B cell (primary cell): ENCODE measurements around the gene SLC25A5. TPM values are rescaled to one million over a fixed set of nuclear protein-coding genes. Genes with fewer than 3 reads are reported as not detected.

Experiments
- ATAC-seq: fragments of 200-7000 bp; cut with Tn5 transposase; one replicate; pipeline ENCODE4 v1.10.0; 2021; ENCODE audit warnings: low read depth, mild to moderate bottlenecking, moderate number of reproducible peaks, moderate library complexity
- CTCF ChIA-PET: fragments of 350-600 bp; sonication (Branson Sonifier 250); formaldehyde crosslinking; loops from one replicate; lab custom pipeline; 2021; ENCODE audit warnings: antibody characterized with exemption, inconsistent platforms; lab: Charles Lee
- POLR2A ChIA-PET: fragments of 350-600 bp; sonication (Branson Sonifier 250); formaldehyde crosslinking; loops from one replicate; lab custom pipeline; 2021; ENCODE audit warnings: antibody characterized with exemption; lab: Charles Lee
- DNase-seq: peaks from one replicate; pipeline ENCODE4 v3.0.0; 2013
- H2AFZ ChIP-seq: 2 replicates; pipeline ENCODE4 v1.6.1; 2012; ENCODE audit warnings: mild to moderate bottlenecking, low read depth, low read length; ENCODE audit not compliant: insufficient read depth, poor library complexity, severe bottlenecking
- H3K27ac ChIP-seq, 2 donors: 1 replicate in 1 of 2; 2 replicates in 1 of 2; pipeline ENCODE4 v1.5.1; 2012 to 2013; ENCODE audit warnings: low read length in 2 of 2, mild to moderate bottlenecking in 2 of 2, moderate library complexity in 1 of 2
- H3K27me3 ChIP-seq, 4 experiments: fragments of 200-600 bp in 1 of 4; sonication (generic) in 1 of 4; replicated peaks in 1 of 4; 1 replicate in 2 of 4; 2 replicates in 2 of 4; pipeline versions ENCODE4 v1.6.1 to v1.7.0; 2013 to 2016; ENCODE audit warnings: low read length in 3 of 4, mild to moderate bottlenecking in 2 of 4, mixed read lengths in 1 of 4, moderate library complexity in 1 of 4; ENCODE audit not compliant: insufficient read depth in 4 of 4, control insufficient read depth in 3 of 4; ENCODE audit errors: control extremely low read depth in 1 of 4
- H3K36me3 ChIP-seq, 2 experiments: replicated peaks in 1 of 2; 1 replicate in 1 of 2; 2 replicates in 1 of 2; pipeline versions ENCODE4 v1.6.1 to v1.7.1; 2013; ENCODE audit warnings: low read length in 1 of 2; ENCODE audit not compliant: insufficient read depth in 2 of 2, control insufficient read depth in 1 of 2; ENCODE audit errors: control extremely low read depth in 1 of 2, extremely low read depth in 1 of 2
- H3K4me1 ChIP-seq, 2 donors: fragments of 200-600 bp in 1 of 2; sonication (generic) in 1 of 2; 1 replicate in 1 of 2; 2 replicates in 1 of 2; pipeline versions ENCODE4 v1.5.1 to v1.6.1; 2013 to 2017; ENCODE audit warnings: low read length in 2 of 2; ENCODE audit not compliant: control insufficient read depth in 2 of 2, insufficient read depth in 2 of 2
- H3K4me2 ChIP-seq: replicated peaks from 2 replicates; pipeline ENCODE3; 2012; ENCODE audit warnings: mild to moderate bottlenecking, low read depth, low read length; ENCODE audit not compliant: poor library complexity, severe bottlenecking
- H3K4me3 ChIP-seq, 5 experiments: fragments of 200-600 bp in 1 of 5; sonication (generic) in 1 of 5; 1 replicate in 3 of 5; 2 replicates in 2 of 5; pipeline versions ENCODE4 v1.5.1 to v1.7.0; 2011 to 2016; ENCODE audit warnings: low read length in 4 of 5, mild to moderate bottlenecking in 4 of 5, low read depth in 2 of 5, control low read depth in 1 of 5, moderate library complexity in 1 of 5; ENCODE audit not compliant: insufficient read depth in 1 of 5; ENCODE audit errors: control extremely low read depth in 1 of 5, extremely low read depth in 1 of 5
- H3K79me2 ChIP-seq: fragments of 200-600 bp; sonication (generic); one replicate; pipeline ENCODE4 v1.6.0; 2016; ENCODE audit warnings: low read length; ENCODE audit not compliant: control insufficient read depth, insufficient read depth
- H3K9ac ChIP-seq: fragments of 200-600 bp; sonication (generic); 2 replicates; pipeline ENCODE4 v1.6.1; 2017; ENCODE audit warnings: mild to moderate bottlenecking, low read length, moderate library complexity
- H3K9me3 ChIP-seq, 3 donors: one replicate each; pipeline versions ENCODE4 v1.6.1 to v1.7.1; 2013; ENCODE audit warnings: low read length in 2 of 3; ENCODE audit not compliant: control insufficient read depth in 2 of 3, insufficient read depth in 1 of 3; ENCODE audit errors: control extremely low read depth in 1 of 3
- H4K20me1 ChIP-seq: 2 replicates; pipeline ENCODE4 v1.6.0; 2012; ENCODE audit warnings: mild to moderate bottlenecking, low read length; ENCODE audit not compliant: insufficient read depth, control insufficient read depth, poor library complexity, severe bottlenecking
- H3K27ac Mint-ChIP-seq: one replicate; pipeline ENCODE4 v1.8.0; 2021; ENCODE audit warnings: mixed read lengths
- H3K27me3 Mint-ChIP-seq: one replicate; pipeline ENCODE4 v1.8.0; 2021; ENCODE audit warnings: mixed read lengths
- H3K4me1 Mint-ChIP-seq: one replicate; pipeline ENCODE4 v1.8.0; 2021; ENCODE audit warnings: mixed read lengths
- H3K4me3 Mint-ChIP-seq: one replicate; pipeline ENCODE4 v1.8.0; 2021; ENCODE audit warnings: mixed read lengths
- H3K9me3 Mint-ChIP-seq: one replicate; pipeline ENCODE4 v1.8.0; 2022; ENCODE audit warnings: mixed read lengths; ENCODE audit not compliant: insufficient read depth
- EZH2 ChIP-seq: IDR thresholded peaks from 2 replicates; pipeline ENCODE4 v1.6.1; 2012; ENCODE audit warnings: borderline replicate concordance, low read depth, mild to moderate bottlenecking, moderate library complexity, low read length; ENCODE audit not compliant: insufficient read depth, poor library complexity, severe bottlenecking
- WGBS: methylation state at CpG from one replicate; pipeline ENCODE4 v1.1.5; 2013; ENCODE audit warnings: missing lambda C conversion rate; ENCODE audit not compliant: insufficient coverage; 5-methylcytosine and 5-hydroxymethylcytosine counted together
- intact Hi-C: fragments of 100-400 bp; cut with micrococcal nuclease; formaldehyde crosslinking; loops from one replicate; pipeline ENCODE4 v1.10.0; 2022
- polyA plus RNA-seq: library from polyadenylated mRNA; depleted of rRNA; stranded (reverse); fragments of >200 nt; gene quantifications from 2 replicates; pipeline ENCODE4 v1.2.3, GENCODE V29; 2012
- total RNA-seq, 2 donors: library from RNA; stranded (reverse); fragments of 120-200 nt in 1 of 2; gene quantifications; 1 replicate in 1 of 2; 2 replicates in 1 of 2; pipeline versions ENCODE4 v1.2.3 to v1.2.4, GENCODE V29; 2013 to 2022
- TF ChIP-seq, protein P1 (sequence below): fragments of 200-600 bp; IDR thresholded peaks from one replicate; pipeline ENCODE4 v1.8.0; 2022; ENCODE audit warnings: antibody characterized with exemption, mild to moderate bottlenecking

The SLC25A5 gene
- total and polyA plus RNA-seq, 2 donors (not counting 1 experiment from before 2014, with no cell fraction given): 142 to 443 TPM

DNA sequence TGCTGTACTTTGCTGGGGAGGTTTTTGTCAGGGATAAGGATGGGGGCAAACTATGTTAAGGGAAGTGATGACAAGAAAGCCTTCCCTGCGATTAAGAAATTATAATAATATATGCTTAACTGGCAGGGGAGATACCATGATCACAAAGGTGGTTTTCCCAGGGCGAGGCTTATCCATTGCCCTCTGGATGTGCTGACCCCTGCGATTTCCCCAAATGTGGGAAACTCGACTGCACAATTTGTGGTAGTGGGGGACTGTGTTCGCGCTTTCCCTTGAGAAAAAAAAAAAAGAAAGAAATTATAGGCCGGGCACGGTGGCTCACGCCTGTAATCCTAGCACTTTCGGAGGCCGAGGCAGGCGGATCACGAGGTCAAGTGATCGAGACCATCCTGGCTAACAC is 44.6 kb upstream of the SLC25A5 start:
- ATAC-seq (no peak), DNase-seq (no peak)
- Histone ChIP-seq H3K36me3 (no peaks in the 10 kb centered on the region), H3K79me2 (no peaks in the 10 kb centered on the region), H3K4me3 (no peak overlapping the region), H4K20me1 (no peaks in the 10 kb centered on the region), H3K27ac (no peak overlapping the region), H3K27me3 (no peaks in the 10 kb centered on the region), H3K4me2 (no peak overlapping the region), H2AFZ (no peak overlapping the region), H3K9ac (no peak overlapping the region), H3K9me3 (no peaks in the 10 kb centered on the region), H3K4me1 (peaks cover 23% of the 10 kb centered on the region in 2 donors)
- peaks cover 30% of the 10 kb centered on the region for H3K4me1 Mint-ChIP-seq
- TF ChIP-seq EZH2: no peak
- TF ChIP-seq, protein P1, sequence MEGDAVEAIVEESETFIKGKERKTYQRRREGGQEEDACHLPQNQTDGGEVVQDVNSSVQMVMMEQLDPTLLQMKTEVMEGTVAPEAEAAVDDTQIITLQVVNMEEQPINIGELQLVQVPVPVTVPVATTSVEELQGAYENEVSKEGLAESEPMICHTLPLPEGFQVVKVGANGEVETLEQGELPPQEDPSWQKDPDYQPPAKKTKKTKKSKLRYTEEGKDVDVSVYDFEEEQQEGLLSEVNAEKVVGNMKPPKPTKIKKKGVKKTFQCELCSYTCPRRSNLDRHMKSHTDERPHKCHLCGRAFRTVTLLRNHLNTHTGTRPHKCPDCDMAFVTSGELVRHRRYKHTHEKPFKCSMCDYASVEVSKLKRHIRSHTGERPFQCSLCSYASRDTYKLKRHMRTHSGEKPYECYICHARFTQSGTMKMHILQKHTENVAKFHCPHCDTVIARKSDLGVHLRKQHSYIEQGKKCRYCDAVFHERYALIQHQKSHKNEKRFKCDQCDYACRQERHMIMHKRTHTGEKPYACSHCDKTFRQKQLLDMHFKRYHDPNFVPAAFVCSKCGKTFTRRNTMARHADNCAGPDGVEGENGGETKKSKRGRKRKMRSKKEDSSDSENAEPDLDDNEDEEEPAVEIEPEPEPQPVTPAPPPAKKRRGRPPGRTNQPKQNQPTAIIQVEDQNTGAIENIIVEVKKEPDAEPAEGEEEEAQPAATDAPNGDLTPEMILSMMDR: no peak
- ChIA-PET POLR2A (no interaction called here), CTCF (no interaction called here)
- H3K27me3 Mint-ChIP-seq: no peaks in the 10 kb centered on the region
- intact Hi-C loops: no loop called here
- no CpG with 5 or more reads among the region's 14 CpGs for WGBS
- H3K27ac Mint-ChIP-seq: no peak overlapping the region
- H3K4me3 Mint-ChIP-seq: no peak overlapping the region
- H3K9me3 Mint-ChIP-seq: no peaks in the 10 kb centered on the region

DNA sequence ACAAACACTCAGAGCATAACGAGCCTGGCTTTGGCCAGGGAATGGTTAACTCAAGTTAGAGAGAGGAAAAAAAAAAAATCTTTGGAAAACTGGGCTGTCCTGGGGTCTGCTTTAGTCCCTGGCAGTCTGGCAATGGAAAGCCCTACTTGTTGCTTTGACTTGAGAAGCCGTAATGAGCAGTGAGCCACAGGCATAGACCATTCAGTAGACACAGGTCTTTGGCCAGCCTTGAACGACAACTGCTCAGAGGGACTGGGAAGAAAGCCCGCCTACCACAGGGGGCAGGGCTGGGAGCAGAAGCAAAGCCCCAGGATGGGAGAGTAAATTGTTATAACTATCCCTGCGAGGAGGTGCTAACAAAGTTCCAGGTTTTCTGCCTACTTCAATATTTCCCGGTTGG is 43.2 kb upstream of the SLC25A5 start:
- H3K27me3 Mint-ChIP-seq: no peaks in the 10 kb centered on the region
- H3K4me3 Mint-ChIP-seq: no peak overlapping the region
- no peak overlapping the region for H3K9ac ChIP-seq
- no peak overlapping the region for H3K4me3 ChIP-seq
- H3K79me2 ChIP-seq: no peaks in the 10 kb centered on the region
- 100% methylated on average over 1 of the region's 6 CpGs for WGBS
- no peak overlapping the region for H2AFZ ChIP-seq
- no peaks in the 10 kb centered on the region for H3K36me3 ChIP-seq
- no peak for DNase-seq
- H3K9me3 ChIP-seq: no peaks in the 10 kb centered on the region
- H3K27ac ChIP-seq: peak overlapping the region in 1 of 2 donors; percentile 70
- ChIA-PET CTCF (no interaction called here), POLR2A (no interaction called here)
- ATAC-seq: no peak
- H3K27ac Mint-ChIP-seq: peak overlapping the region; percentile 59
- peaks cover 23% of the 10 kb centered on the region in 2 donors for H3K4me1 ChIP-seq
- H3K9me3 Mint-ChIP-seq: no peaks in the 10 kb centered on the region
- no peak for TF ChIP-seq EZH2
- TF ChIP-seq, protein P1: no peak
- peaks cover 30% of the 10 kb centered on the region for H3K4me1 Mint-ChIP-seq
- H3K27me3 ChIP-seq: no peaks in the 10 kb centered on the region
- no peak overlapping the region for H3K4me2 ChIP-seq
- intact Hi-C loops: no loop called here
- H4K20me1 ChIP-seq: no peaks in the 10 kb centered on the region
